HG03103 (cell line): ENCODE data around the gene C1orf53.

Experiments
- ATAC-seq: cut with Tn5 transposase; IDR thresholded peaks from one replicate; pipeline ENCODE4 v1.9.1; 2021; ENCODE audit warnings: low read depth; ENCODE audit not compliant: unreplicated experiment

The C1orf53 gene

DNA sequence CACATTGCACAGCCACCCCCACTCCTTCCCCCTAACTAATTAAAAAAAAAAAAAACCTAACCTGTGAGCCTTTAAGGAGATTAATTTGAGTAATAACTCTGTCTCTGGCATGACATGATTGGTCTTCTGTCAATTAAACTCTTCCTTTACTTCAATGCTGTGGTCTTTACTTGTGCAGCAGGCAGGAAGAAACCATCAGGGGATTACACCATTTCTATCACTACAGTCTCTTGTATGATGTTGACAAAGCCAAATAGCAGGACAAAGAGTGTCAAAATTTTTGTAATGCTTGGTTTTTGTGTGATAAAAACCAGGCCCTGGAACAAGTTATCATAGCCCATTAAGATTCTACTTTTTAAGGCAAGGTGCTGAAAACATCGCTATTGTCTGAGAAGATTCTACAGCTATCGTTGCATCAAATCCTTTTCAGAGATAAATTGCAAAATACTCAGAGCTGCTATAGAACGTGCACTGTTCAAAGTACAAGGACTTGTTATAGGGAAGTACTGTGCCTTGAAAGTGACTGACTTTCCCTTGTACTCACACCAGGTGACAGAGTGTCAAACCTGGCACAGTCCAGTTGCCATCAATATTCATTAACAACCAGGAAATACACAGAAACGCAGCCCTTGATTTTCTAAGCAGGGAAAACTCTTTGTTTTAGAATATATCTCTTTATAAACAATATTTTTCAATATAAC, 52.4 kb downstream of the C1orf53 start:
- ATAC-seq = no peak

DNA sequence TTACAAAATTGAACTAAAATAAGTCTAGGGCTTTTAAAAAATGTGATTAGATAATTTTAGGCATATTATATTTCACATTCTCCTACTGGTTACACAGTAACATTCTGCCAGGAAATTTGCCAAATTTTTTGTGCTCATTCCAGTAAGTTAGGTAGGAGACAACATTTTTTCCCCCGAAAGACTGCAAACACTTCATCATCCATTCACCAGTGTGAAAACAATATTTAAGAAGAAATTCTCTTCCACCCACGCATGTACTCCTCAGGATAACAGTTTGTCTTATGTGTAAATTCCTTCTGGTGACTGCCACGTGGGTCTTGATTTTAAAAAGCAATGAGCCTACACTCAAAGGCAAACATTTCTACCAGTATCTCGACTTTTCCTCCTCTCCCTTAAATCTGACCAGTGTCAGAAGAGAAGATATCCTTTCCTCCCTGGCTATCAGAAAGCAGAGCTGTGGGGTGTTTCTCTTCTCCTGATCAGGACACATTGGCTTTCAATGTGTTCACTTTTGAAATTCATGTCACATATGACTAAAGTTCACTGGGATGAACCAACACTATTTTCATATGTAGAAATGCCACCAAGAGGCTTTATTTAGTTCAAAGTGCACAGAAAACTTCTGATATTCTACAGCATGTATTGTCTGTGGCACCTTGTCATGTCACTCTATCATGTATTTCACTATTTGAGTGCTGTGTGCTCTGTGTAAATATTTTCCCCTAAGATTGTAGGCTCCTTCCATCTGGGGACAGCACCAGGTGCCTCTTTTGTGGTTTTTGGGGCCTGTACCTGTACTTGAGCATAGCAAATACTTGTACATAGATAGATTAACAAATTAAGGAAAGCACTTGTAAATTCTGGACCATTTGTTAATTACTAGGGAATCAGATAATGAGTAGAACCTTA, 53.3 kb downstream of the C1orf53 start:
- no peak for ATAC-seq
